Activated naive CD4-positive, alpha-beta T cell treated with anti-CD3 and anti-CD28 coated beads, Interleukin-2, amount 50 U/mL, for 24 hours (primary cell): ENCODE measurements around the gene ACTRT1.

Source experiments
- H3K27ac Mint-ChIP-seq: one replicate; pipeline ENCODE4 v1.8.0; 2021; ENCODE audit warnings: mild to moderate bottlenecking, mixed read lengths
- H3K27me3 Mint-ChIP-seq: one replicate; pipeline ENCODE4 v1.8.0; 2021; ENCODE audit warnings: mixed read lengths
- H3K36me3 Mint-ChIP-seq: one replicate; pipeline ENCODE4 v1.8.0; 2021; ENCODE audit warnings: mixed read lengths
- H3K4me1 Mint-ChIP-seq: one replicate; pipeline ENCODE4 v1.8.0; 2021; ENCODE audit warnings: mixed read lengths
- H3K4me3 Mint-ChIP-seq: one replicate; pipeline ENCODE4 v1.8.0; 2021; ENCODE audit warnings: mild to moderate bottlenecking, mixed read lengths
- H3K9me3 Mint-ChIP-seq: one replicate; pipeline ENCODE4 v1.8.0; 2021; ENCODE audit warnings: mixed read lengths

ACTRT1 gene

GRCh38 chrX:128052303-128052702 is at the start of gene ACTRT1:
Gene ACTRT1, minus strand, starts transcription at chrX:128052403. Its CDS starts 197 bp downstream, at chrX:128052206.
- H3K27ac Mint-ChIP-seq = no peak within 1 kb of the TSS
- H3K27me3 Mint-ChIP-seq = no peaks in the 10 kb centered on the region
- no peaks in the 10 kb centered on the region for H3K9me3 Mint-ChIP-seq
- H3K4me1 Mint-ChIP-seq = no peaks in the 10 kb centered on the region
- no peaks in the 10 kb centered on the region for H3K36me3 Mint-ChIP-seq
- H3K4me3 Mint-ChIP-seq = no peak within 1 kb of the TSS

DNA sequence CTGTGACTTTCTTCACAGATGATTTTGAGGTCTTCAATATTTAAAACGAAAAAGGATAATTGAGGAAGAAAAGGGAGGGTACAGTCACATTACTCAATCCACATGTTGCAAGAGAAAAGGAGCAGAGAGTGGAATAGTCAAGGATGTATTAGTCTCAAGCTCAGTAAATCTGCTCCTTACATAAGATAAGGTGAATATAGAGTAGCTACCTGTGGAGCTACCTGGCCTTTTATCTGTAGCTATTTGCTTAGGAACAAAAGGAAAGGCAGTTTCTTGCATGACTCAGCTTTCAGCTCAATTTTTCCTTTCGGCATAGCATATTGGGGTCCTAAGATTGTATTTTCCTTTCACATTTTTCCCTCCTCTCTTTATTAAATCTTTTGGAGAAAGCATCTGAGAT is 26.3 kb upstream of the ACTRT1 start:
- Mint-ChIP-seq H3K9me3 (no peaks in the 10 kb centered on the region), H3K36me3 (no peaks in the 10 kb centered on the region), H3K27me3 (no peaks in the 10 kb centered on the region), H3K4me3 (no peak overlapping the region), H3K27ac (no peak overlapping the region), H3K4me1 (no peaks in the 10 kb centered on the region)

GRCh38 chrX:128057421-128057820 is 5.2 kb upstream of the ACTRT1 start:
- Mint-ChIP-seq H3K27me3 (no peaks in the 10 kb centered on the region), H3K9me3 (peaks cover 6% of the 10 kb centered on the region), H3K27ac (no peak overlapping the region), H3K4me1 (no peaks in the 10 kb centered on the region), H3K4me3 (no peak overlapping the region), H3K36me3 (no peaks in the 10 kb centered on the region)

DNA sequence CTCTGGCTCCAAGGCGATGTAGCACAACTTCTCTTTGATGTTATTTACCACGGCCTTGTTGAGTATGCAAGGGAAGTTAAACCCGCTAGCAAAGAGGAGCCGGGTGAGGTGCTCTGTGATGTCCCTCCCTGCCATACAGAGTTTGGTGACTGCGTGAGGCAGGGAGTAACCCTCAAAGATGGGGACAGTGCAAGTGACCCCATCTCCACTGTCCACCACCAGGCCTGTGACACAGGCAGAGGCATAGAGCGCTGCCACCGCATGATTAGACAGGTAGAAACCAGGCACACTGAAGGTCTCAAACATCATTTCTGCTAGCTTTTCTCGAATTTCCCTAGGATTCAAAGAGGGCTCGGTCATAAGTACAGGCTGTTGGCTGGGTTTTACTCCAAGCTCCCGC is 677 bp downstream of the ACTRT1 start:
- Mint-ChIP-seq H3K4me1 (no peaks in the 10 kb centered on the region), H3K27ac (no peak overlapping the region), H3K9me3 (no peaks in the 10 kb centered on the region), H3K36me3 (no peaks in the 10 kb centered on the region), H3K27me3 (no peaks in the 10 kb centered on the region), H3K4me3 (no peak overlapping the region)

GRCh38 chrX:128035318-128035717 is 16.9 kb downstream of the ACTRT1 start:
- Mint-ChIP-seq H3K36me3 (no peaks in the 10 kb centered on the region), H3K4me3 (no peak overlapping the region), H3K27me3 (no peaks in the 10 kb centered on the region), H3K4me1 (no peaks in the 10 kb centered on the region), H3K27ac (no peak overlapping the region), H3K9me3 (no peaks in the 10 kb centered on the region)

DNA sequence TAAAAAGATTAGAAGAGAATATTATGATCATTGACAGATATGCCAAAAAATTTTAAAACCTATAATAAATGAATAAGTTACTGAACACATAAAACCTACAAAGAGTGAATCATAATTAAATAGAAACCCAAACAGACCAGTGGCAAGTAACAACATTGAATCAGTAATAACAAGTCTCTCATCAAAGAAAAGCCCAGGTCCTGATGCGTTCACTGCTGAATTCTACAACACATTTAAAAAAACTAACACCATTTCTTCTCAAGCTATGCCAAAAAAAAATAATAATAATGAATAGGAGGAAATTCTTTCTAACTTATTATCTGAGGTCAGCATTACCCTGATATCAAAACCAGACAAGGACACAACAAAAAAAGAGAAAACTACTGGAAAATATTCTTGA is 30.6 kb downstream of the ACTRT1 start:
- Mint-ChIP-seq H3K36me3 (no peaks in the 10 kb centered on the region), H3K4me1 (no peaks in the 10 kb centered on the region), H3K4me3 (no peak overlapping the region), H3K27ac (no peak overlapping the region), H3K27me3 (no peaks in the 10 kb centered on the region), H3K9me3 (no peaks in the 10 kb centered on the region)

DNA sequence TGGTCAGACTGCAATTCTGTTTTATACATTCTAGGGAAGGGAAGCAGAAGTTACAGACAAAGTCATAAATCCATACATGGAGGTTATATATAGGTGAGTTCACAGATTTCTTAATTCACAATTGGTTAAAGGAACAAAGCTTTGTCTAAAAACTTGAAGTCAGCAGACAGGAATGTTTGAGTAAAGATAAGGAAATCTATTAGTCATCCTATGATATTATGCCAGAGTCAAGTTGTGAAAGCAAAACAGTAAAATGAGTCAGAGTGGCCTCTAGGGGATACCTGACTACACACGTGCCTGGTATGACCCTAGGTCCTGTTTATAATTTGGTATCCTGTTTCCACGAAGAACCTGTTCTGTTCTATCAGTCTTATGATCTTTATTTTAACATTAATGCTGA is 31.5 kb downstream of the ACTRT1 start:
- H3K4me3 Mint-ChIP-seq = no peak overlapping the region
- H3K9me3 Mint-ChIP-seq = peaks cover 1% of the 10 kb centered on the region
- no peaks in the 10 kb centered on the region for H3K36me3 Mint-ChIP-seq
- no peaks in the 10 kb centered on the region for H3K27me3 Mint-ChIP-seq
- no peak overlapping the region for H3K27ac Mint-ChIP-seq
- no peaks in the 10 kb centered on the region for H3K4me1 Mint-ChIP-seq

DNA sequence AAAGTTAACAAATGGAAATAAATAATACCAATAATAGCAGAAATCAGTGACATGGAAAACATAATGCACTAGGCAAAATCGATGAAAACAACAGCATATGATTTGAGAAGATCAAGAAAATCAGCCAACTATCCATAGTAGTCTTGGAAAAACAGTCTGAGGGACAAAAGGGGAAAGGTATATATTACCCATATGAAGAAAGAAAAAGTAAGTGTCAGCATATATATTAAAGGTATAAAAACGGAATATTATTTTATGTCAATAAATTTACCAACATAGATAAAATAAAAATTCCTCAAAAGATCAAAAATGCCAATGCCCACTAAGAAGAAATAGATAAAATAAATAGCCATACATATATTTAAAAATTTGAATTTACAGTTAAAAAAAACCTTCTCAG is 33.0 kb downstream of the ACTRT1 start:
- H3K4me3 Mint-ChIP-seq = no peak overlapping the region
- H3K27ac Mint-ChIP-seq = no peak overlapping the region

GRCh38 chrX:128012015-128012414 is 40.2 kb downstream of the ACTRT1 start:
- peaks cover 6% of the 10 kb centered on the region for H3K9me3 Mint-ChIP-seq
- no peak overlapping the region for H3K27ac Mint-ChIP-seq
- H3K36me3 Mint-ChIP-seq = no peaks in the 10 kb centered on the region
- no peaks in the 10 kb centered on the region for H3K4me1 Mint-ChIP-seq
- no peaks in the 10 kb centered on the region for H3K27me3 Mint-ChIP-seq
- no peak overlapping the region for H3K4me3 Mint-ChIP-seq

More for the DNA sequence above, 33.0 kb downstream of the ACTRT1 start:
- Mint-ChIP-seq H3K4me1 (no peaks in the 10 kb centered on the region), H3K9me3 (peaks cover 6% of the 10 kb centered on the region), H3K36me3 (no peaks in the 10 kb centered on the region), H3K27me3 (no peaks in the 10 kb centered on the region)

DNA sequence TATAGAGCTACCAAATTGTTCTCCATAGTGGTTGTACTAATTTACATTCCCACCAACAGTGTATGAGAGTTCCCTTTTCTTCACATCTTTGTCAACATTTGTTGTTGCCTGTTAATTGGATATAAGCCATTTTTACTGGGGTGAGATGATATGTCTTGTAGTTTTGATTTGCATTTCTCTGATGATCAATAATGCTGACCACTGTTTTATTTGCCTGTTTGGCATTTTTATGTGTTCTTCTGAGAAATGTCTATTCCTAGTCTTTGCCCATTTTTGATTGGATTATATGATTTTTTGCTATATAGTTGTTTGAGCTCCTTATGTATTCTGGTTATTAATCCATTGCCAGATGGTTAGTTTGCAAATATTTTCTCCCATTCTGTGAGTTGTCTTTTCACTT is 44.3 kb downstream of the ACTRT1 start:
- Mint-ChIP-seq H3K9me3 (no peaks in the 10 kb centered on the region), H3K27me3 (no peaks in the 10 kb centered on the region), H3K4me1 (no peaks in the 10 kb centered on the region), H3K4me3 (no peak overlapping the region), H3K27ac (no peak overlapping the region), H3K36me3 (no peaks in the 10 kb centered on the region)
